NCI-H187 (cell line): ENCODE data around the gene IBSP.

Experiments used
- DNase-seq, 2 experiments: peaks; one replicate each; lab custom pipeline; 2025; lab: John Stamatoyannopoulos, UW

IBSP gene, protein sequence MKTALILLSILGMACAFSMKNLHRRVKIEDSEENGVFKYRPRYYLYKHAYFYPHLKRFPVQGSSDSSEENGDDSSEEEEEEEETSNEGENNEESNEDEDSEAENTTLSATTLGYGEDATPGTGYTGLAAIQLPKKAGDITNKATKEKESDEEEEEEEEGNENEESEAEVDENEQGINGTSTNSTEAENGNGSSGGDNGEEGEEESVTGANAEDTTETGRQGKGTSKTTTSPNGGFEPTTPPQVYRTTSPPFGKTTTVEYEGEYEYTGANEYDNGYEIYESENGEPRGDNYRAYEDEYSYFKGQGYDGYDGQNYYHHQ

DNA sequence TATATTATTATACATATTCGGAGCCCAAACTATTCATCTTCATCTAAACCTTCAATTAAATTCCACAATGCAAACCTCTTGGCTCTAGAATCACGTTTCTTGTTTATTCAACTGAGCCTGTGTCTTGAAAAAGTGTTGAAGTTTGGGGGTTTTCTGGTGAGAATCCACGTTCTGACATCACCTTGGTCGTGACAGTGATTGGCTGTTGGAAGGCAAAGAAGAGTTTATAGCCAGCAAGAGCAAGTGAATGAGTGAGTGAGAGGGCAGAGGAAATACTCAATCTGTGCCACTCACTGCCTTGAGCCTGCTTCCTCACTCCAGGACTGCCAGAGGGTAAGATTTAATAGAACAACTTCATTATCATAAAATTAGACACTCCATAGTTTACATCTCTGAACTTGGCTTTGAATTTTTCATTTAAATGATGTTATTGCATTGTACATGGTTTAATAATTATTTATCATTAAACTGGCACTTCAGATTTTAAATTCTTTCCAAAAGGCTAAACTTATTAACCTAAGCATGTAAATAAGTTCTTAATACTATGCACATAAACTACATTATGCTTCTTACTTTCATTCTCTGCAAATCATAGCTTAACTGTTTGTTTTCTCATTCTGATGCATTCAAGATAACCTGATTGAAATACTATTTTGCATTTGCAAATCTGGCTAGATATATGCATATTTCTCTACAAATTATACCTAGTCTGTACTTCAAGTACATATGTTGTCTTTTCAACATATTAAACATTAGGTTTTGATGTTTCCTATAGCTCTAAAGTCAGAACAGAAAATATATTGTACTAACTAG, at the start of gene IBSP:
TSS of gene IBSP (plus strand) at position 254 of the 813 bp plus-strand sequence. CDS start 2,808 bp downstream, outside the sequence.
- DNase-seq, result no peak

DNA sequence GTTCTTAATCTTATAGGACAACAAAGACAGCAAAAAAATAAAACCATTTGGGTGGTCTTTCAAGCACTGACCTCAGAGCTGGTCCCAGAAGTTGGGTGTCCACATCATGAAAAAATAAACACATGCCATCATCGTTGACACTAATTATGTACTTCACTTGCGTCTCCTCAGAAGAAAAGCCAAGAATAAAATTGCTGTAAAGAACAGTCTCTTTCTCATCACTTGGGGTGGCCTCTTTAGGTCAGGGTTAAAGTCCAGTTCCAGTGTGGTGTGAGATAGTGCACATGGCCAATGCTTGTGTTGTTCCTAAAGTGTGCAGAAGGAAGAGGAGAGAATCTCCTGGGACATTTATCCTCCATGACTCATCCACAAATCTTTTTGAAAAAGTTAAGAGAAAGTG, 49.5 kb upstream of the IBSP start:
- no peak for DNase-seq

- no peak for DNase-seq
These were observed 41.1 kb upstream of the IBSP start for GRCh38 chr4:87758270-87758669.

GRCh38 chr4:87762311-87762710, 37.0 kb upstream of the IBSP start:
- DNase-seq, result no peak

- DNase-seq, result no peak
These were observed 17.8 kb upstream of the IBSP start for GRCh38 chr4:87781569-87781968.

DNA sequence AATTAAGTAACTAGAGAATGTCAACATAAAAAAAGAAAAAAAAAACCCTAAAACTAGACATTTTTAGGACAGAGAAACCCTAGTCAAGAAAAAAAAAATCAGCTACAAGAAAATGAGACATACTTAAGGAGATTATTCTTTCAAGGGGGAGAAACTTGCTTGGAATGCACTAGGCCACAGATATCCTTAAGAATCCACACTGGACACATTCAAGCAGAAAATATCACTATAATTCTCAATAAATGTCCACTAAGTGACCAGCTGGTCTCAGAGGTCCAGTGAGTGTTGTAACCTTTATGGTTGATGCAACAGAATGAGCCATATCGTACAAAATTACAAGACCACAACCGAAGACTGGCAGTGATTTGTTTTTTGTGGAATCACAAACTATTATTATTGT, 15.6 kb upstream of the IBSP start:
- no peak for DNase-seq

GRCh38 chr4:87785731-87786509, 13.4 kb upstream of the IBSP start:
- DNase-seq, result no peak

DNA sequence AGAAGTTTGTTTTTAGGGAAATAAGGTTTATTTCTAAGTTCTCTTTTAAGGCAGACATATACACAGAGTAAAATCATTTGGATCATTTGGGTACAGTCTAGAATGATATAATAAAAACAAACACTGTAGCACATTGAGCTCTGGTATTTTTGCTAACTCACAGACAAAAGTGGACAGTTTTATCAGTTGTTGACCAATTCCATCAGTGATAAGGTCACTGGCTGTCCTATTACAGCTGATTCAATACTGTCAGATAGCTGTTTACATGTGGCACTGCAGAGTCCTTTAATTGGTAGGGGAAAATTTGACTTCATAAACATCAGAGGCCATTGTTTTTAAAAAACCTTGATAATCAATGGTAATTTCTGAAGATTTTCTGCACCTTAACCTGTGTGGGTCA, 3.5 kb downstream of the IBSP start:
- no peak for DNase-seq

GRCh38 chr4:87803421-87803820, 4.1 kb downstream of the IBSP start:
- DNase-seq, result no peak

GRCh38 chr4:87804871-87805270, 5.5 kb downstream of the IBSP start:
- no peak for DNase-seq

- DNase-seq, result no peak
These were observed 6.6 kb downstream of the IBSP start for GRCh38 chr4:87805971-87806370.

DNA sequence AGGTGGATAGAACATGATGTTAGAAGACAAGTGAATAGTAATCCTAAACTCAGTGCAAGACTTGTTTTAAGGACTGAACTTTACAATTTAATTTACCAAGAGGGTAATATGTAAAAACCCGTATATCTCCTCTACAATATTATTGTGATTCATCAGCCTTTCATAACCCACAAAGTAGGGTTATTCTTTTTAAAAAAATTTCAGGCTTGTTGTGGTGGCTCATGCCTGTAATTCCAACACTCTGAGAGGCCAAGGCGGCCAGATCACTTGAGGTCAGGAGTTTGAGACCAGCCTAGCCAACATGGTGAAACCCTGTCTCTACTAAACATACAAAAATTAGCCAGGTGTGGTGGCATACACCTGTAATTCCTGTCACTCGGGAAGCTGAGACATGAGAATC, 7.2 kb downstream of the IBSP start:
- no peak for DNase-seq

GRCh38 chr4:87807402-87807801, 8.0 kb downstream of the IBSP start:
- no peak for DNase-seq

- DNase-seq, result no peak
These were observed 12.6 kb downstream of the IBSP start for GRCh38 chr4:87811977-87812376.

DNA sequence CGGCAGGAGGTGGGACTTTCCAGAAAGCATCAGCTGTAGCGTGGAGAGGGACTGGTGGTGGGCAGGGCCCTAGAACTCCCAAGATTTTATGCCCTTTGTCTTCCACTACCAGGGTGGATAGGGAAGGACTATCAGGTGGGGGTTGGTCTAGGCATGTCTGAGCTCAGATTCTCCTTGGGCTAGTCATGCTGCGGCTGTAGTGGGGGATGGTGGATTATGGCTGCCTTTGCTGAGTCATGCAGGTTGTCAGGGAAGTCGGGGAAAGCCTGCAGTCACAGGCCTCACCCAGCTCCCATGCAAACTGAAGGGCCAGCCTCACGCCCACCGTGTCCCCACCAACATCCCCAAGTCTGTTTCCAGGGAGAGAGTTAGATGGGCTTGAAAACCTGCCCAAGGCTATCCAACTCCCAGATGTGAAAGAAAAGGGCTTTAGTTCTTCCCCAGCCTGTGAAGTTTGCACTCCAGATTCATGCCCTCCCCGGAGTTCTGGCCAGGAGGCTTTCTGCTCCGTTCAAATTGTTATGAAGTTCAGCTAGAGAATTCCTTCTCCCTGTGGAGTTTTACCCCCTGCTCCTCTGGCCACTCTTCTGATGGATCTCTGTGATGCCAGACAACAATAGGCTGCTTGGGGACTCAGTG, 20.0 kb downstream of the IBSP start:
- DNase-seq, result no peak

- DNase-seq, result no peak
These were observed 23.8 kb downstream of the IBSP start for GRCh38 chr4:87823200-87823599.

GRCh38 chr4:87823724-87824123, 24.4 kb downstream of the IBSP start:
- DNase-seq, result no peak

DNA sequence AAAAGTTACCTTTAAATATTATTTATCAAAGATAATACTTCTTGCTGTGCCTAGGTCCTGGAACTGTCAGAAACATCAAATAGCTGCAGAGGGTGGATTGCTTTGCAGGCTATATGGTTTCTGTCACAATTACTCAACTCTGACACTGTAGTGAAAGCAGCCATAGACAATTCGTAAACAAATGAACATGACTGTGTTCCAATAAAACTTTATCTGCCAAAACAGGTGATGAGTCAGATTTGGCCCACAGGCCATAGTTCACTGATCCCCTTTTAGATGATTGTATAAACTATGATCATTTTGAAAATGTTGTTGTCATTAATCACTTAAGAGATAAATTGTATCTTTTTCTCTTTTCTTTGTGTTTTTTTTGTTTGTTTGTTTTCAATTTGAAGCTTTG, 25.0 kb downstream of the IBSP start:
- DNase-seq, result no peak

DNA sequence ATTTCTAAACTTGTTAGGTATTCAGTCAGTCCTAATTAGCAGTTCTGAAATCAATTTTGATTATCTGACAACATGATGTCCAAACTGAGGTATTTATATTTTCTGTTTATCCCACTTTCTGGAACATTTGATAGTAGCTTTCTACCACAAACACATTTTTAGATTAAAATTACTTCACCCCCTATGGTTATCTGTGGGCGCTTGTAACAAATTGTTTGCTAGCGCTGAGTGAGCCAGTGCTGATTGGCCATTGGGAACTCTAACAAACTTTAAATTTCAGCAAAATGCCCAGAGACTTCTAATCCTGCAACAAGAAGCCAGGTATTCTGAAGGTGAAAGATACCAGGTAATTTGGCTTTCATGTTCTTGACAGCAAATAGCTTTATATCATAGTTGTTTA, 33.3 kb downstream of the IBSP start, which contains the start of gene MEPE:
TSS of gene MEPE (plus strand) at position 301 of the 400 bp plus-strand sequence. CDS start 1,746 bp downstream, outside the sequence.
- no peak for DNase-seq

- DNase-seq, result no peak
These were observed 35.0 kb downstream of the IBSP start for GRCh38 chr4:87834401-87834800.

- no peak for DNase-seq
These were observed 35.8 kb downstream of the IBSP start for GRCh38 chr4:87835197-87835596.

- no peak for DNase-seq
These were observed 36.4 kb downstream of the IBSP start for GRCh38 chr4:87835743-87836142.
